ENCODE measurements around the gene C17orf75. TPM values are rescaled to one million over a fixed set of nuclear protein-coding genes. Genes with fewer than 3 reads are reported as not detected.

The C17orf75 gene
- total RNA-seq, 2 donors from 2014 or later: 12.5 to 13.4 TPM

GRCh38 chr17:32302037-32302436 is 39.9 kb downstream of the C17orf75 start:
- intact Hi-C loops (cut with DNase I): no loop called here
- no peak for DNase-seq
- Histone ChIP-seq H3K27me3 (no peaks in the 10 kb centered on the region), H3K4me3 (no peak overlapping the region), H3K9me3 (no peaks in the 10 kb centered on the region), H3K9ac (ENCODE audit: low read depth in 2 of 2, low read length in 2 of 2) (no peak overlapping the region), H3K36me3 (no peaks in the 10 kb centered on the region), H3K4me1 (no peaks in the 10 kb centered on the region), H3K27ac (no peak overlapping the region)
- TF ChIP-seq CTCF (IDR thresholded peaks at IDR 0.05): no peak

DNA sequence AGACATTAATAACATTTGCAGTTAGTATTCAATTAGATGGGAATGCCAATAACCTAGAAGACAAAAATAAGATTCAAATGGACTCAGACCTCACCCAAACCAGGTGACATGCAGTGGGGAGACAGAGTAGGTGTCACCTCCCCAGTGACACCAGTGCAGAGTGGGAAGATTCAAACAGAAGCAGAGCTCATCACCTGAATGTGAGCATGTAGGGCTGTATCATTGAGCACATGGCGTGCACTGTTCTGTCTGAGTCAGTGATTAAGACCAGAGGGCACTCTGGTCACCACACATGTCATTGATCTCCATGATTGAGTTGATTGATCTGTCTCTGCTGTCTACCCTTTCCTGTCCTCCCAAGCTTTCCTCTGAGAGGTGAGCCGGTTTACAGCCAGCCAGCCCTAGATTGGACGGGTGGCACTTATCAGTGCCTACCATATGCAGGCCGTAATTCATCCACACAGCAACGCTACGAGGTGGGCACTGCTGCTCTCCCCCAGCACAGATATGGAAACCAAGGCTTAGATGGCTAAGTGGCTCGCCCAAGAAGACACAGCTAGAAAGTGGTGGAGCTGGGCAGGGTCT is 42.3 kb downstream of the C17orf75 start:
- H3K4me1 ChIP-seq: no peaks in the 10 kb centered on the region
- H3K36me3 ChIP-seq: no peaks in the 10 kb centered on the region
- no peaks in the 10 kb centered on the region for H3K27me3 ChIP-seq
- DNase-seq: no peak
- H3K27ac ChIP-seq: no peak overlapping the region
- H3K9ac ChIP-seq (ENCODE audit: low read depth in 2 of 2, low read length in 2 of 2): no peak overlapping the region
- H3K4me3 ChIP-seq: no peak overlapping the region
- intact Hi-C loops (cut with DNase I): no loop called here
- no peaks in the 10 kb centered on the region for H3K9me3 ChIP-seq
- TF ChIP-seq CTCF (IDR thresholded peaks at IDR 0.05): no peak

DNA sequence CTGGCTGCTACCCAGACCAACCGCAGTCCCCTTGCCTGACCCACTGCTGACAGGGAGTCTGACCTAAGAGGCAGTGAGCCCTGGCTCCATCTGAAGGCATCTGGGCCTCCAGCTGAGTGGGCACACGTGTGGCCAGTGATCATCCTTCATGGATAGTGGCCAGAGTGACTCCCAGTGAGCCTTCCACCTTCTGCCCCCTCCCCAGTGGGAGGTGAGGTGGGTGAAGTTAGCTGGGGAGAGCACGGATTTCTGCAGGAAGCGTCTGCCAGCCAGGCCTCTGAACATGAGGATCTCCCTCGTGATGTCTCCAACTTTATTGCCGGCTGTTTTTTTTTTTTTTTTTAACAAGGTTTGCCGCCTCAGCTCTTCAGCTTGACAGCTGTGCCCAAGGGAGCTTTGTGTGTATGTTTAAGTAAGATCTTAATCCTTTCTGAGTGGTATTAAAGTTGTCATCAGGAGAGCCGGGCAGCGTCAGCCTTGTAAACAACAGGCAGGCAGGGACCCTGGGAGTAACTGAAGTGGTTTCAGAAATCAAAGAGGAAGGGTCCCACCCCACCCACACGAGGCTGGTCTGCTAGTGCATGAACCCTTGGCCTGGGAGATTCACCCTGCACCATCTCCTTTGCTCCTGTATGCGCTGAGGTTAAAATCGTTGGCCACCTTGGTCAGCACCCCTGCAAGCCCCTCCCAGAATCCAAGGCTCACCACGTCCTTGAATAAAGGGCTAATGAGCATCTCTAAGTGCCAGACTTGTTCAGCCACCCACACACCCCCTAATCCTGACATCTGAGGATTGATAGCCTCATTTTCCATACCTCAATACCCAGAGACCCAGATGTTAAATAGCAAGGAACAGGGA is 43.0 kb downstream of the C17orf75 start:
- H3K9me3 ChIP-seq: no peaks in the 10 kb centered on the region
- no peaks in the 10 kb centered on the region for H3K36me3 ChIP-seq
- no peaks in the 10 kb centered on the region for H3K27me3 ChIP-seq
- no peak overlapping the region for H3K27ac ChIP-seq
- no peaks in the 10 kb centered on the region for H3K4me1 ChIP-seq
- intact Hi-C loops (cut with DNase I): no loop called here
- no peak for DNase-seq
- H3K4me3 ChIP-seq: no peak overlapping the region
- no peak overlapping the region for H3K9ac ChIP-seq (ENCODE audit: low read depth in 2 of 2, low read length in 2 of 2)
- TF ChIP-seq CTCF (IDR thresholded peaks at IDR 0.05): no peak

- no peak overlapping the region for H3K4me3 ChIP-seq
- no peaks in the 10 kb centered on the region for H3K27me3 ChIP-seq
- H3K4me1 ChIP-seq: no peaks in the 10 kb centered on the region
- no peak for DNase-seq
- no peaks in the 10 kb centered on the region for H3K9me3 ChIP-seq
- no peak for TF ChIP-seq CTCF (IDR thresholded peaks at IDR 0.05)
- H3K27ac ChIP-seq: no peak overlapping the region
- no peak overlapping the region for H3K9ac ChIP-seq (ENCODE audit: low read depth in 2 of 2, low read length in 2 of 2)
- intact Hi-C loops (cut with DNase I): no loop called here
- no peaks in the 10 kb centered on the region for H3K36me3 ChIP-seq
These were observed 43.7 kb downstream of the C17orf75 start for GRCh38 chr17:32298298-32298697.

DNA sequence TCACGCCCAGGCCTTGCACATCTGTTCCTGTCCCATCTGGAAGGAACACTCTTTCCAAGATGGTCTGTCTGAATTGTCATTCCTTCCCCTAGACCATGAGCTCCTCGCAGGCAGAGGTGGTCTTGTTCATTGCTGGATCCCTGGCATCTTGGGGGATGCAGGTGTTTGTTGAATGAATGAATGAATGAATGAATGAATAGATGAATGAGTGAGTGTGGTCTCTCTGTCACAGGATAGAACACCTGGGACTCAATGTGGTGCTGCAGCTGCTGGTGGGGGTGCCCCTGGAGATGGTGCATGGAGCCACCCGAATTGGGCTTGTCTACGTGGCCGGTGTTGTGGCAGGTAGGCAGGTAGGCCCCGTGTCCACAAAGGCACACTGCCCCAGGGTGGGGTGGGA is 44.1 kb downstream of the C17orf75 start:
- Histone ChIP-seq H3K36me3 (no peaks in the 10 kb centered on the region), H3K9me3 (no peaks in the 10 kb centered on the region), H3K27ac (no peak overlapping the region), H3K27me3 (no peaks in the 10 kb centered on the region), H3K4me1 (no peaks in the 10 kb centered on the region), H3K9ac (ENCODE audit: low read depth in 2 of 2, low read length in 2 of 2) (no peak overlapping the region), H3K4me3 (no peak overlapping the region)
- DNase-seq: no peak
- no peak for TF ChIP-seq CTCF (IDR thresholded peaks at IDR 0.05)
- intact Hi-C loops (cut with DNase I): no loop called here

Measured in colonic mucosa (tissue), 4 donors.